K562 treated with DMSO at 1 percent for 12 hours (cell line): ENCODE data around the gene BCL2L15. TPM values are rescaled to one million over a fixed set of nuclear protein-coding genes. Genes with fewer than 3 reads are reported as not detected.

Source experiments
- total RNA-seq: library from RNA; unstranded; fragments of 300-600 nt; gene quantifications from 2 replicates; pipeline ENCODE4 v1.2.3, GENCODE V29; 2022; ENCODE audit not compliant: insufficient read depth

BCL2L15 gene
- total RNA-seq, result 0.49 TPM in 1 of 2 replicates, not detected in the other

GRCh38 chr1:113887402-113888175, at the start of gene BCL2L15:
Gene BCL2L15 (minus strand): TSS chr1:113887581. CDS start chr1:113887375, 206 bp downstream.

GRCh38 chr1:113928941-113929749, 41.8 kb upstream of the BCL2L15 start, which contains the start of gene HIPK1:
Gene HIPK1 (plus strand): TSS chr1:113929324.

GRCh38 chr1:113904674-113905434, 17.5 kb upstream of the BCL2L15 start, which contains the start of the genes AP4B1 and DCLRE1B:
Gene AP4B1 (minus strand): TSS chr1:113904799. CDS start chr1:113904717, 82 bp downstream.
Gene DCLRE1B (plus strand): TSS chr1:113905326. CDS start chr1:113905587, 261 bp downstream.

GRCh38 chr1:113871597-113872113, 15.7 kb downstream of the BCL2L15 start, which contains the start of gene PTPN22:
Gene PTPN22 (minus strand): TSS chr1:113871712.

Other genes starting within 250 kb of the BCL2L15 start
- 30.3 and 55.9 TPM in 2 replicates for gene PHTF1, start 128.1 kb downstream of the BCL2L15 start, total RNA-seq
- gene RSBN1, start 75.1 kb downstream of the BCL2L15 start, total RNA-seq, result 5.1 and 15.6 TPM in 2 replicates
- gene PTPN22, start 15.9 kb downstream of the BCL2L15 start, total RNA-seq, result 1.7 TPM in 1 of 2 replicates, not detected in the other
- gene AP4B1, start 17.2 kb upstream of the BCL2L15 start, total RNA-seq, result 15.8 and 26.0 TPM in 2 replicates
- gene DCLRE1B, start 17.7 kb upstream of the BCL2L15 start, total RNA-seq, result 11.5 and 23.7 TPM in 2 replicates
- 9.5 and 45.8 TPM in 2 replicates for gene HIPK1, start 41.7 kb upstream of the BCL2L15 start, total RNA-seq
- gene OLFML3, start 91.9 kb upstream of the BCL2L15 start, total RNA-seq, result not detected in 2 replicates